Glutamatergic neuron (in vitro differentiated cells): ENCODE measurements around the gene LRP1B. TPM values are rescaled to one million over a fixed set of nuclear protein-coding genes. Genes with fewer than 3 reads are reported as not detected.

Experiments
- DNase-seq: peaks from one replicate; pipeline ENCODE4 v3.0.0; 2022
- H3K27ac Mint-ChIP-seq: one replicate; pipeline ENCODE4 v1.8.0; 2020; ENCODE audit warnings: mild to moderate bottlenecking, mixed read lengths, inconsistent platforms; ENCODE audit not compliant: unreplicated experiment
- H3K27me3 Mint-ChIP-seq: one replicate; pipeline ENCODE4 v1.8.0; 2020; ENCODE audit warnings: mild to moderate bottlenecking, moderate library complexity, mixed read lengths, inconsistent platforms; ENCODE audit not compliant: unreplicated experiment
- H3K36me3 Mint-ChIP-seq: one replicate; pipeline ENCODE4 v1.8.0; 2020; ENCODE audit warnings: mild to moderate bottlenecking, mixed read lengths, inconsistent platforms; ENCODE audit not compliant: unreplicated experiment
- H3K4me1 Mint-ChIP-seq: one replicate; pipeline ENCODE4 v1.8.0; 2020; ENCODE audit warnings: mild to moderate bottlenecking, low read depth, mixed read lengths, inconsistent platforms; ENCODE audit not compliant: unreplicated experiment
- H3K4me3 Mint-ChIP-seq: one replicate; pipeline ENCODE4 v1.8.0; 2020; ENCODE audit warnings: mild to moderate bottlenecking, mixed read lengths, inconsistent platforms; ENCODE audit not compliant: unreplicated experiment
- H3K9me3 Mint-ChIP-seq: one replicate; pipeline ENCODE4 v1.8.0; 2020; ENCODE audit warnings: mild to moderate bottlenecking, moderate library complexity, mixed read lengths, inconsistent platforms; ENCODE audit not compliant: unreplicated experiment
- total RNA-seq: library from RNA; stranded (reverse); fragmentation: NEBNext Ultra II Directional; extraction: Animal tissue kit (Norgen Biotek cat#: 25700); gene quantifications from one replicate; pipeline ENCODE4 v1.2.1, GENCODE V29; 2021; ENCODE audit not compliant: unreplicated experiment
- TF ChIP-seq, protein P1 (sequence below): fragments of 200-600 bp; sonication (generic); IDR thresholded peaks from one replicate; pipeline ENCODE4 v1.5.0; 2021; ENCODE audit not compliant: partially characterized antibody, unreplicated experiment

The LRP1B gene
- total RNA-seq, 1 donor from 2014 or later = 28.7 TPM

DNA sequence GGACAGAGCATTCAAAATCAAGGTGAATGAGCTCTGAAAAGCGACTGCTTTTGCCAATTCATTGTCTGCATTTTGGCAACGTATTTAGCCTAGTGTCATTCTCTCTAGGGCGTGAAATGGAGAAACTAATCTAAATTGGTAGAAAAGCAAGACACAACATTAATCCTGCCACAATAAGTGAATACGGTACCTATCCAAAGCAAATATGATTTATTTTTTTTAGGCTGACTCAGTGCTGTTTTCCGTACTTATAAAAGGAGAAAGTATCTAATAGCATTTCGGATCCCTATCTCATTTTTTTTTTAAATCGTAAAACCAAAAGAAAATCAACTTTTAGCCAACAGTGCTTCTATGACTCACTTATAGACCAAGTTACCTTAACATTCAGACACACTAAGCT, 672.5 kb downstream of the LRP1B start:
- TF ChIP-seq, protein P1, sequence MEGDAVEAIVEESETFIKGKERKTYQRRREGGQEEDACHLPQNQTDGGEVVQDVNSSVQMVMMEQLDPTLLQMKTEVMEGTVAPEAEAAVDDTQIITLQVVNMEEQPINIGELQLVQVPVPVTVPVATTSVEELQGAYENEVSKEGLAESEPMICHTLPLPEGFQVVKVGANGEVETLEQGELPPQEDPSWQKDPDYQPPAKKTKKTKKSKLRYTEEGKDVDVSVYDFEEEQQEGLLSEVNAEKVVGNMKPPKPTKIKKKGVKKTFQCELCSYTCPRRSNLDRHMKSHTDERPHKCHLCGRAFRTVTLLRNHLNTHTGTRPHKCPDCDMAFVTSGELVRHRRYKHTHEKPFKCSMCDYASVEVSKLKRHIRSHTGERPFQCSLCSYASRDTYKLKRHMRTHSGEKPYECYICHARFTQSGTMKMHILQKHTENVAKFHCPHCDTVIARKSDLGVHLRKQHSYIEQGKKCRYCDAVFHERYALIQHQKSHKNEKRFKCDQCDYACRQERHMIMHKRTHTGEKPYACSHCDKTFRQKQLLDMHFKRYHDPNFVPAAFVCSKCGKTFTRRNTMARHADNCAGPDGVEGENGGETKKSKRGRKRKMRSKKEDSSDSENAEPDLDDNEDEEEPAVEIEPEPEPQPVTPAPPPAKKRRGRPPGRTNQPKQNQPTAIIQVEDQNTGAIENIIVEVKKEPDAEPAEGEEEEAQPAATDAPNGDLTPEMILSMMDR = no peak
- H3K4me3 Mint-ChIP-seq = no peak overlapping the region

DNA sequence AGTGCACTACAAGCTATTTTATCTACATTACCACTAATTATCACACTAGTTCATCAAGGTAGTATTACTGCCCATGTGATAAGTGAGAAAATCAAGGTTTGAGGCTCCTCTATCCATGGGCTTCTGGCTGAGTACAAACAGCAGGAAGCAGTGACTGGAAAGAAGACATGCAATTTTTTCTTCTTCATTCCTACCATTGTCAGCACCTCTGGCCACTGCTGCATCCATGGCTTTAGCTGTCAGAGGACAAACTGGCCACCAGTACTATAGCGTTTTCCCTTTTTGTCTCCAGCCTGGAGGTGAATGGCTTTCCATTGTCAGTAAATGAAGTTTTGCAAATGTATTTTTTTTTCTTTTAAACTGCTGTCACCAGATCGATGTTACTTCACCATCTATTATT, 674.9 kb downstream of the LRP1B start:
- no peak overlapping the region for H3K4me3 Mint-ChIP-seq
- no peak for DNase-seq
- H3K9me3 Mint-ChIP-seq = peaks cover 4% of the 10 kb centered on the region
- no peaks in the 10 kb centered on the region for H3K27me3 Mint-ChIP-seq
- peaks cover 5% of the 10 kb centered on the region for H3K4me1 Mint-ChIP-seq
- TF ChIP-seq, protein P1 = no peak
- H3K27ac Mint-ChIP-seq = no peak overlapping the region
- no peaks in the 10 kb centered on the region for H3K36me3 Mint-ChIP-seq

More for the DNA sequence above, 672.5 kb downstream of the LRP1B start:
- H3K4me1 Mint-ChIP-seq = peaks cover 5% of the 10 kb centered on the region
- no peaks in the 10 kb centered on the region for H3K36me3 Mint-ChIP-seq
- no peak overlapping the region for H3K27ac Mint-ChIP-seq
- no peak for DNase-seq
- peaks cover 4% of the 10 kb centered on the region for H3K9me3 Mint-ChIP-seq
- H3K27me3 Mint-ChIP-seq = no peaks in the 10 kb centered on the region

DNA sequence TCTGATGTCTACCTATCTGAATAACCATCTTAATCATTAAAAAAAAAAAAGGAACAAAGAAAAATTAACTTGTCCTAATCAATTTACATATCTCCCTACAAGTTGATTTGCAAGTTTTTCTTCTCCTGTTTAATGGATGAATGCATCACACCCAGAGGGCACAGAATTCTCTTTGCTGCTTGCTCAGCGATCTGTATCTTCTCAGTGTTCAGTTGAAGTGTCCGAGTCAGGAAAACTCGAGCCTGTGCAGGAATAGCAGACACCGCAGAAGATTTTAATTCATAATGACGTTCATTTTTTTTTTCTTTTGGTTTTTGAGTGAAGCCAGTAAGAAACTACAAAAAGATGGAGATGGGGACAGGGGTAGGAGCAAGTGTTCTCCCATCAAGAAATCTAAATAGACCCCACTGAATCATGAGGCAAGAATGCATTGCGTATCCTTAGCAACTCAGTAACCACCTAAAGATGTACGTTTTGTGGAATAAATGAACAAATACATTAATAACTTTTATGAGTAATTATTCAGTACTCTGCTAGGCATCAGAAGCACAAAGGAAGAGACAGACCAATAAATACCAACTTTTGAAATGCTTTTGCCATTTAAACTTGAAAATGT, 675.5 kb downstream of the LRP1B start:
- Mint-ChIP-seq H3K4me1 (peaks cover 5% of the 10 kb centered on the region), H3K36me3 (no peaks in the 10 kb centered on the region), H3K27ac (no peak overlapping the region), H3K9me3 (peaks cover 4% of the 10 kb centered on the region), H3K4me3 (no peak overlapping the region), H3K27me3 (no peaks in the 10 kb centered on the region)
- TF ChIP-seq, protein P1 = no peak
- no peak for DNase-seq

DNA sequence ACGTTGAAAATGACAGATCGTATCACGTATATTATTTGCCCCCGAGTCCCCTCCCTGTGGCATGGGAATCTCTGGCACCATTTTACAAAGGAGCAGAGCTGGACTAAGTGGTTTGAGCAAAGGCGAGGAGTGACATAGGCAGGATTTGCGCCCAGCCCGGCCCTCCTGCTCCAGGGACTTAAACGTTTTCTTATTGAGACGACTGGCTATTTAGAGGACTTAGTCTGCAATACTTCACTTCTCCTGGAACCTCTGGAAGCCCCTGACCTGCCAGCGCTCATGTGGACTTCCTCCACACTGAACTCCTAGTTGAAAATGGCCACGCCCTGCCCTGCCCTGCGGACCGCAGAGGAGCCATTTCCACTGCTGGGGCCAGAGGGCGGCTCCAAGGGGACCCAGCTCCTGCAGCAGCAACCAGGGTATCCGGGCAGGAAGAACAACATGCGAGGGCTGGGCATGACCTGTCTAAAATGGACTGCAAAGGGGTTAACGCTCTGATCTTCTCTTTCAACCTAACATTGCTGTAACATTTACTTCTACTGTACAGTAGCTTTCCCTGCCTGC, 690.7 kb downstream of the LRP1B start:
- TF ChIP-seq, protein P1 = no peak
- H3K36me3 Mint-ChIP-seq = peaks cover 4% of the 10 kb centered on the region
- no peaks in the 10 kb centered on the region for H3K27me3 Mint-ChIP-seq
- no peak for DNase-seq
- no peak overlapping the region for H3K4me3 Mint-ChIP-seq
- H3K27ac Mint-ChIP-seq = no peak overlapping the region
- H3K9me3 Mint-ChIP-seq = peaks cover 2% of the 10 kb centered on the region
- H3K4me1 Mint-ChIP-seq = no peaks in the 10 kb centered on the region

DNA sequence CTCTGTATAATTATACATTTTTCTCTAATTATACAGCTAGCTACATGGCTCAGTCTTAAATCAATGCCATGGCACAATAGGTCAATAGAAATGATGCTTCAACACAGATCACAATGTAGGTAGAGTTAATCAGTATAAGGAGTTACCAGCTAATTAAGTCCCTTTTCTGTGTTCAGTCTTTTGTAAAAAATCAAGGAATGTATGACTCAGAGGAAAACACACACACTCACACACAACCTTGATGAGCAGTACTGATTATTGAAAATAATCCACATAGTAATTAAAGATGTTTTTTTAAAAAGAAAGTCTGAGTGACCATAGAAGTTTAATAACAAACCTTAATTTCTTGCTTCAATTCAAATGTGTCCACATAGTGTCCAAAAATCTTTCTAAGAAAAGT, 691.3 kb downstream of the LRP1B start:
- Mint-ChIP-seq H3K27me3 (no peaks in the 10 kb centered on the region), H3K4me1 (no peaks in the 10 kb centered on the region), H3K27ac (no peak overlapping the region), H3K4me3 (no peak overlapping the region), H3K9me3 (peaks cover 2% of the 10 kb centered on the region), H3K36me3 (peaks cover 9% of the 10 kb centered on the region)
- DNase-seq = no peak
- TF ChIP-seq, protein P1 = no peak
